ENCODE measurements around the gene APCDD1L.

APCDD1L gene

DNA sequence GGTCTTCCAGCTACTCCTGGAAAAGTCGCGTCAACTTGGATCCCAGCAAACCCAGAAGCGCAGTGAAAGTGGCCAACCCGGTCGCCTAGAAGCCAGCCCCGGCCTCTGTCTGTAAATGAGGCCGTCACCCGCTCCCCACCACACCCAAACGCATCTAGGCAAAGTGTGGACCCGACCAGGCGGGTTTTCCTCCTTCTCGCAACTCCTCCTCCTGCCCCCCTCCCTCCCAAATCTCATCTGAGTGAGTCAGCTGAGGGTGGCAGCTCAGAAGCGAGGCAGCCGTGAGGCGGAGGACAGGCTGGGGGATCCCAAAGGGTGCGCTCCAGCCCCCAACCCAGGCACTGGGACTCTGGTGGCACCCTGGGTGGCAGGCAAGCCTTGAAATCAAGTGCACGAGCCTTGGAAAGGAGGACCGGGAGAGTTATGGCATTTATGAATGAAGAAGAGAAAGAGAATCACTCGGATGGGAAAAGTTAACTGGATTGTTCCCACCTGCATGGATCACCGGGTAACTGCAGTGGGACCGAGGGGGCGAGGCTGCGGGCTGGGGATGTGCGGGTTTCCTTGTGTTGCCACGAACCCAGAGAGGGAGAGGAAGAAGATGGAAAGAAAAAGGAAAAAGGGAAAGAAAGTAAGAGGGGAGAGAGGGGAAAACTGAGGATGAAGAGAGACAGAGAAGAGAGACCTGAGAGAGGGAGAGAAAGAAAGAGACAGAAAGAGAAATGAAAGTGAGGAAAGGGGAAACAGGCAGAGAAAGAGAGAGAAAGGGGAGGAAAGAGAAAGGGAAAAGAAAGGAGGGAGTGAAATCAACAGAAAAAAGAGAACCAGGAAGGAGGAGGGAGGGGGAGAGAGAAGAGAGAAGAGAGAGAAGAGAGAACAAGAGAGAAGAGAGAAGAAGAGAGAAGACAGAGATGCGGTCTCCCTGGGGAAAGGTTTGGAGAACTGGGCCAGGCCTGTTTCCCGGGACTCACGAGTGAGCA, at the start of gene APCDD1L:
APCDD1L (minus strand) TSS at position 167 of the 980 bp plus-strand sequence. CDS start 692 bp downstream, outside the sequence.
- H3K9ac ChIP-seq: no peak within 1 kb of the TSS

DNA sequence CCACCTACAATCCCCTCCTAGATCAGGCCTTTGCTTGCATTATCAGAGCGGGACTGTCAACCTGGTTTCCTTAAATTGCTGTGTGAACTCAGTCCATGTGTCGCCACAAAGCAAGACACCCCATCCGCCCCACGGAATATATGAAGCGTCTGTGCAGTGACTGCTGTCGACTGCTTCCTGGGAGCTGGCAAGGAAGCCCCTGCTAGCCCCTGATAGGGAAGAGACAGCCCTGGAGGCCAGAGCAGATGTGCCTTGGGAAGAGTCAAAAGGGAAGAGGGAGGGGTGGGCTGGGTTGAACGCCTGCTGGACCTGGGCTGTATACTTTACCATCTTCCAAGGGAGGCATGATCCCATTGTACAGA, 44.1 kb upstream of the APCDD1L start:
- TF ChIP-seq CTCF (IDR thresholded peaks at IDR 0.05): no peak
- no peak overlapping the region for H3K4me2 ChIP-seq (ENCODE audit: low read length)

More for the DNA sequence above, at the start of gene APCDD1L:
- Histone ChIP-seq H3K9me3 (ENCODE audit: control insufficient read depth, low read length) (no peaks in the 10 kb centered on the region), H2AFZ (no peak within 1 kb of the TSS), H3K36me3 (ENCODE audit: control insufficient read depth, insufficient read depth, low read length) (no peaks in the 10 kb centered on the region), H3K4me2 (ENCODE audit: low read length) (no peak within 1 kb of the TSS), H3K4me1 (no peaks in the 10 kb centered on the region), H3K79me2 (no peaks in the 10 kb centered on the region), H3K27me3 (ENCODE audit: control insufficient read depth, insufficient read depth, low read length) (no peaks in the 10 kb centered on the region), H3K4me3 (ENCODE audit: low read depth, low read length) (no peak within 1 kb of the TSS), H3K27ac (no peak within 1 kb of the TSS)
- no peak for TF ChIP-seq CTCF (IDR thresholded peaks at IDR 0.05)

DNA sequence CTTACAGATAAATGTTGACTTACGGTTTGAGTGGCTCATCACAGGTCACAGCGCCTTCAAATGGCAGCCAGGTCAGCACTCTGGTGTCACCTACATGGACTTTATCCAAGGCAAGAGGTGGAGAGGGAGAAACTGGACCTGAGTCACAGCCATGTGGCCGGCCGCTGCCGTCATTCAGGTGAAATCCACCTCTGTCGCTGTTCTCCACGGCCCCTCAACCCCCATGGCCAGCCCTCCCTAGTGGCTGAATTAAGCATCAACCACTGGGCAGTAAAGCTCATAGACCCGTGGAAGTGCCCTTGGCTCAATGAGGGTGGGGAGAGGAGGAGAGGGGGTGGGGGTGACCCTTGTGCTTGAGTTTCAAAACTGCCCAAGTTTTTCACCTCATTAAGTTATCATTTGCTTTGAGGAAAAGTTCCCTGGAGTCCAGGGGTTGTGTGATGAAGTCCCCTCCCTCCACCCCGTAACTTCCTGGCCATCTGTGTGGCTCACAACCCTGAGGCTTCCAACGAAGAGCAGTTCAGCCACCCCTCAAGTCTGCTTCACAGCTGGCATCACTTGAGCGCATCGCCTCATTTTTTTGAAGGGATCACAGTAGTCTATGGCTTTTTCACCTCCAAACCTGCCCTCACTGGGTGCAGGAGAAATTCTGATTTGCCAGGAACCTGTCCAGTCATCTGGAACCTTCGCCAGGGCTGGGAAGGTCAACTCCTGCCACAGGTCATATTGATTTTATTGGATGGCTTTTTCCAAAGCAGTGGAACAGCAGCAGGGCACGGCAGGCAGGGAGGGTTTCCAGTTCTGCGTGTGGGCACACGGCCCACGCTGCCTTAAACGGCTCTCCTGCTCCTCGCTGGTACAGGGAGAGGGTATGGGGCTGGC, 43.5 kb upstream of the APCDD1L start:
- Histone ChIP-seq H3K27me3 (ENCODE audit: control insufficient read depth, insufficient read depth, low read length) (no peaks in the 10 kb centered on the region), H2AFZ (no peak overlapping the region), H3K4me3 (ENCODE audit: low read depth, low read length) (no peak overlapping the region), H3K36me3 (ENCODE audit: control insufficient read depth, insufficient read depth, low read length) (no peaks in the 10 kb centered on the region), H3K4me1 (no peaks in the 10 kb centered on the region), H3K9me3 (ENCODE audit: control insufficient read depth, low read length) (no peaks in the 10 kb centered on the region), H3K27ac (no peak overlapping the region), H3K4me2 (ENCODE audit: low read length) (no peak overlapping the region), H3K9ac (no peak overlapping the region), H3K79me2 (no peaks in the 10 kb centered on the region)
- no peak for TF ChIP-seq CTCF (IDR thresholded peaks at IDR 0.05)

More for the DNA sequence above, 44.1 kb upstream of the APCDD1L start:
- no peaks in the 10 kb centered on the region for H3K9me3 ChIP-seq (ENCODE audit: control insufficient read depth, low read length)
- no peaks in the 10 kb centered on the region for H3K4me1 ChIP-seq
- no peak overlapping the region for H3K4me3 ChIP-seq (ENCODE audit: low read depth, low read length)
- H3K79me2 ChIP-seq: no peaks in the 10 kb centered on the region
- H3K36me3 ChIP-seq (ENCODE audit: control insufficient read depth, insufficient read depth, low read length): no peaks in the 10 kb centered on the region
- H3K27ac ChIP-seq: no peak overlapping the region
- no peaks in the 10 kb centered on the region for H3K27me3 ChIP-seq (ENCODE audit: control insufficient read depth, insufficient read depth, low read length)
- no peak overlapping the region for H3K9ac ChIP-seq
- H2AFZ ChIP-seq: no peak overlapping the region

- Histone ChIP-seq H3K9ac (no peak overlapping the region), H3K36me3 (ENCODE audit: control insufficient read depth, insufficient read depth, low read length) (no peaks in the 10 kb centered on the region), H3K4me1 (no peaks in the 10 kb centered on the region), H3K4me3 (ENCODE audit: low read depth, low read length) (no peak overlapping the region), H3K27me3 (ENCODE audit: control insufficient read depth, insufficient read depth, low read length) (no peaks in the 10 kb centered on the region), H2AFZ (no peak overlapping the region), H3K4me2 (ENCODE audit: low read length) (no peak overlapping the region), H3K27ac (no peak overlapping the region), H3K9me3 (ENCODE audit: control insufficient read depth, low read length) (no peaks in the 10 kb centered on the region), H3K79me2 (no peaks in the 10 kb centered on the region)
- TF ChIP-seq CTCF (IDR thresholded peaks at IDR 0.05): no peak
Measured at GRCh38 chr20:58557733-58558342, 42.6 kb upstream of the APCDD1L start.
